GM12878 (cell line): ENCODE measurements around the gene ACSF3. TPM values are rescaled to one million over a fixed set of nuclear protein-coding genes. Genes with fewer than 3 reads are reported as not detected.

Experiments used
- ATAC-seq: fragments of 200-7000 bp; cut with Tn5 transposase; 3 replicates; pipeline ENCODE4 v1.9.1; 2020; ENCODE audit warnings: mild to moderate bottlenecking, moderate library complexity
- BruUV-seq: library from RNA; stranded (reverse); fragments of 400-500 nt; replicated peaks from 2 replicates; lab custom pipeline; 2021; lab: Mats Ljungman, UMichigan
- CTCF ChIA-PET: fragments of 300-600 bp; sonication (Branson Sonifier 250); formaldehyde crosslinking; extraction: SDS; loops from one replicate; lab custom pipeline; 2021; ENCODE audit warnings: inconsistent platforms; lab: Yijun Ruan, JAX
- POLR2A ChIA-PET: fragments of 350-600 bp; formaldehyde crosslinking; extraction: SDS; loops from one replicate; lab custom pipeline; 2021; ENCODE audit warnings: inconsistent platforms; lab: Charles Lee
- RAD21 ChIA-PET: fragments of 300-600 bp; sonication (Branson Sonifier 250); formaldehyde crosslinking; loops from one replicate; lab custom pipeline; 2023; ENCODE audit warnings: antibody characterized with exemption; ENCODE audit not compliant: unreplicated experiment; lab: Charles Lee
- SMC1A ChIA-PET: fragments of 300-600 bp; sonication (Branson Sonifier 250); formaldehyde crosslinking; loops from one replicate; lab custom pipeline; 2023; ENCODE audit not compliant: unreplicated experiment, uncharacterized antibody; lab: Charles Lee
- DNase-seq: peaks from one replicate; pipeline ENCODE4 v3.0.0-alpha.2; 2011; ENCODE audit warnings: low read depth, low spot score
- FAIRE-seq: peaks from 3 replicates; lab custom pipeline; 2011; peaks lifted over from hg19 to GRCh38; lab: Jason Lieb, UNC
- H2AFZ ChIP-seq: 2 replicates; pipeline ENCODE4 v1.6.0; 2011; ENCODE audit warnings: low read depth, low read length, control low read depth; ENCODE audit not compliant: control insufficient read depth
- H3K27ac ChIP-seq: 2 replicates; pipeline ENCODE4 v1.5.1; 2011; ENCODE audit warnings: control low read depth; ENCODE audit not compliant: control insufficient read depth, insufficient read depth
- H3K27me3 ChIP-seq, 2 experiments: replicated peaks in 1 of 2; 2 replicates each; pipeline versions ENCODE4 v1.6.0 to v1.6.1; 2011; ENCODE audit warnings: low read length in 1 of 2; ENCODE audit not compliant: control insufficient read depth in 2 of 2, insufficient read depth in 2 of 2
- H3K36me3 ChIP-seq, 2 experiments: 2 replicates each; pipeline ENCODE4 v1.5.1; 2011; ENCODE audit warnings: low read length in 1 of 2; ENCODE audit not compliant: control insufficient read depth in 2 of 2, insufficient read depth in 2 of 2
- H3K4me1 ChIP-seq: 2 replicates; pipeline ENCODE4 v1.6.1; 2011; ENCODE audit warnings: mild to moderate bottlenecking, low read length, moderate library complexity, mixed read lengths; ENCODE audit not compliant: control insufficient read depth, insufficient read depth
- H3K4me2 ChIP-seq: 2 replicates; pipeline ENCODE4 v1.6.0; 2011; ENCODE audit warnings: control low read depth; ENCODE audit not compliant: control insufficient read depth, insufficient read depth
- H3K4me3 ChIP-seq: fragments of 200-600 bp; sonication (generic); 2 replicates; pipeline ENCODE4 v1.5.1; 2016
- H3K79me2 ChIP-seq: 2 replicates; pipeline ENCODE4 v1.6.0; 2011; ENCODE audit warnings: low read length; ENCODE audit not compliant: control insufficient read depth, insufficient read depth
- H3K9ac ChIP-seq: 2 replicates; pipeline ENCODE4 v1.8.0; 2011; ENCODE audit warnings: low read length, control low read depth, mixed read lengths; ENCODE audit not compliant: control insufficient read depth, insufficient read depth
- H3K9me3 ChIP-seq: replicated peaks from 3 replicates; pipeline ENCODE4 v1.5.1; 2011; ENCODE audit warnings: mild to moderate bottlenecking, low read length; ENCODE audit not compliant: control insufficient read depth, insufficient read depth
- H4K20me1 ChIP-seq: 2 replicates; pipeline ENCODE4 v1.6.0; 2011; ENCODE audit not compliant: control insufficient read depth, insufficient read depth
- CEBPB ChIP-seq, 2 experiments: fragments of 150-350 bp in 1 of 2; IDR thresholded peaks; 2 replicates each; pipeline ENCODE4 v1.6.1; 2012 to 2014; ENCODE audit warnings: low read depth in 2 of 2, low read length in 2 of 2, borderline replicate concordance in 1 of 2, inconsistent platforms in 1 of 2
- IRF3 ChIP-seq: fragments of 450-650 bp; IDR thresholded peaks from 2 replicates; pipeline ENCODE4 v1.6.1; 2014; ENCODE audit warnings: mild to moderate bottlenecking
- NKRF ChIP-seq: fragments of 450-650 bp; conservative IDR thresholded peaks from 2 replicates; pipeline ENCODE4 v1.6.1; 2017; ENCODE audit warnings: mild to moderate bottlenecking, moderate library complexity
- NR2C2 ChIP-seq: IDR thresholded peaks from 2 replicates; pipeline ENCODE4 v1.6.1; 2011; ENCODE audit warnings: borderline replicate concordance, low read depth; ENCODE audit not compliant: control insufficient read depth, insufficient read length
- RFX5 ChIP-seq: IDR thresholded peaks from 2 replicates; pipeline ENCODE4 v1.6.1; 2011; ENCODE audit warnings: low read depth, low read length, improper control_type of control experiment
- SUPT20H ChIP-seq: IDR thresholded peaks from 2 replicates; pipeline ENCODE4 v1.6.1; 2011; ENCODE audit warnings: low read depth, mild to moderate bottlenecking, low read length, moderate library complexity, borderline replicate concordance; ENCODE audit not compliant: control insufficient read depth
- TARDBP ChIP-seq: IDR thresholded peaks from 2 replicates; pipeline ENCODE4 v1.6.1; 2016; ENCODE audit warnings: borderline replicate concordance
- YBX1 ChIP-seq: fragments of 450-650 bp; IDR thresholded peaks from 2 replicates; pipeline ENCODE4 v1.6.1; 2016; ENCODE audit warnings: antibody characterized with exemption
- ZBTB11 ChIP-seq: fragments of 450-650 bp; formaldehyde crosslinking; IDR thresholded peaks from 2 replicates; pipeline ENCODE4 v1.5.0; 2022; ENCODE audit warnings: mild to moderate bottlenecking, missing genetic modification characterization
- WGBS: methylation state at CpG from one replicate; pipeline ENCODE4 v1.1.6; 2016; ENCODE audit warnings: low lambda C conversion rate; ENCODE audit not compliant: insufficient replicate concordance, insufficient coverage; ENCODE audit errors: missing lambda C conversion rate; 5-methylcytosine and 5-hydroxymethylcytosine counted together
- in situ Hi-C: fragments of 300-500 bp; cut with MboI; formaldehyde crosslinking; loops from 9 replicates; pipeline ENCODE4 v1.14.3; 2018; ENCODE audit warnings: mixed read lengths
- intact Hi-C: fragments of 100-400 bp; cut with micrococcal nuclease; formaldehyde crosslinking; loops from one replicate; pipeline ENCODE4 v1.14.2; 2022; ENCODE audit not compliant: unreplicated experiment
- polyA plus RNA-seq, 11 experiments: library from polyadenylated mRNA; depleted of rRNA in 4 of 11; unstranded in 6 of 11; stranded (reverse) in 5 of 11; fragments of >200 nt; fragmentation: Nextera tagmentation in 4 of 11; fragmentation: Illumina TruSeq in 1 of 11; extraction: Ambion mirVana in 4 of 11; extraction: Trizol in 1 of 11; gene quantifications; 1 replicate in 1 of 11; 2 replicates in 10 of 11; pipeline versions ENCODE4 v1.2.1 to v1.2.3, GENCODE V29; 2011 to 2016; ENCODE audit warnings: inconsistent platforms in 2 of 11, missing spikeins in 2 of 11, low read depth in 1 of 11
- total RNA-seq, 4 experiments: library from RNA; depleted of rRNA in 3 of 4; stranded (reverse); fragments of >200 nt in 3 of 4; fragmentation: Illumina TruSeq in 1 of 4; extraction: Trizol in 1 of 4; gene quantifications; 2 replicates each; pipeline versions ENCODE4 v1.2.1 to v1.2.3, GENCODE V29; 2013 to 2021

ACSF3 gene
- total and polyA plus RNA-seq, 10 of the 15 experiments (the other 5 are each of a cell fraction or from before 2014, with no cell fraction given) = 1.0 to 44.4 (median 25.8) TPM

- TF ChIP-seq YBX1 (no peak), NR2C2 (no peak)
Measured at GRCh38 chr16:89099905-89100304, 6.3 kb downstream of the ACSF3 start (continued).

- Histone ChIP-seq H3K79me2 (peaks cover 31% of the 10 kb centered on the region), H4K20me1 (no peaks in the 10 kb centered on the region), H3K36me3 (peaks cover 9 to 30% of the 10 kb centered on the region in 2 experiments; a peak in 3 of 4 replicates), H3K27me3 (no peaks in the 10 kb centered on the region), H3K4me1 (peaks cover 38% of the 10 kb centered on the region), H2AFZ (no peak overlapping the region), H3K4me3 (no peak overlapping the region), H3K9ac (no peak overlapping the region), H3K4me2 (no peak overlapping the region), H3K9me3 (no peaks in the 10 kb centered on the region), H3K27ac (no peak overlapping the region)
- in situ Hi-C loops = no loop called here
- BruUV-seq = no TSS peak
- TF ChIP-seq NKRF = no peak
- no peak for TF ChIP-seq CEBPB (IDR thresholded peaks at IDR 0.05; ENCODE audit: borderline replicate concordance in 1 of 2, low read depth in 2 of 2, low read length in 2 of 2)
- no peak for TF ChIP-seq TARDBP
- no peak for TF ChIP-seq SUPT20H
- TF ChIP-seq IRF3 = no peak
- no peak for TF ChIP-seq RFX5
- TF ChIP-seq ZBTB11 = no peak
- intact Hi-C loops = no loop called here
- CTCF ChIA-PET = no interaction called here
- no peak for ATAC-seq
- 90% methylated on average over 37 of the region's 42 CpGs for WGBS
- FAIRE-seq = no peak
- POLR2A ChIA-PET = no interaction called here
- RAD21 ChIA-PET = interaction anchor here (1.0 kb wide), 1 partner anchor 14 kb away, joined by 3 read pairs; no protein-coding TSS in a partner anchor
- no peak for DNase-seq
- SMC1A ChIA-PET = interaction anchor here (1.2 to 3.0 kb wide), 2 partner anchors 15 to 81 kb away, joined by 3 to 7 read pairs; no protein-coding TSS in a partner anchor
Measured at GRCh38 chr16:89100601-89101302, 7.1 kb downstream of the ACSF3 start.
